ENCODE measurements around the gene SLC25A21.

SLC25A21 gene

DNA sequence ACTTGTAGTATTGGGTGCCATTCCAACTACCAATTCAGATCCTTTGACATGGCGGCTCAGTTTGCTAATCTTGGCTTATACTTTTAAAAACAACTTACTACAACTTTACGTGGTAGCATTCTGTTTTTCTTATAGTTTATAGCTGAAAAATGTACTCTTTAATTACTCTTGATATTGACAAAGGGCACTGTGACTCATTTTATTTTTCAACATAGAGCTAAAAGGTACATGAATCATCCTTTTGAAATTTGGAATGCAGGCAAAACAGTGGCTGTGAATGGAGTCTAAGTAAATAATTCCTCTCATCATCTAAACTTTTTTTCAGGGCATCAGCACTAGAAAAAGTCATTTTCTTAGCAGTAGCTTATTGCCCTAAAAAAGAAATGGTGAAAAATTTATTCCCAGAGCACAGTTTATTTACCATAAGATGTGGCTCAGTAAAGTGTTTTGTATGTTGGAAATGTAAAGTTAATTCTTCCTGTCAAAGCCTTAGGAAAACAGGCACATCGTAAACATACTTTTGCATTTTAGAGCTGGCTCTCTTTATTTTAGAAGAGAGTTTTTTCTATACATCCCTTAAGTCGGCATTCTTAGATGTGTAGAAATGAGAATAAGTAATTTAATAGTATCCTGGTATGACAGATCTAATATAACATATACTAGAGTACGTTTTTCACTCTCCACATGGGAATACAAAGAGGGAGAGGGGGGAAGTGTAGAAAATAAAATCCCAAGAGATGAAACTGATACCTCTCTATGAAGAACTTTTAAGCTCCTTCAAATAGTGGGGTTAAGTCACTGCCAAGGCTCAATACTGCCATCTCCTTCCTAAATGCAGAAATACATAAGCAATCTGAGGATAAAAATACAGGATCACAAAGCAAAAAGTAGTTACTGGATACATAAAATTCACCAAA is 55.2 kb downstream of the SLC25A21 start (continued):
- TF ChIP-seq, protein P1, sequence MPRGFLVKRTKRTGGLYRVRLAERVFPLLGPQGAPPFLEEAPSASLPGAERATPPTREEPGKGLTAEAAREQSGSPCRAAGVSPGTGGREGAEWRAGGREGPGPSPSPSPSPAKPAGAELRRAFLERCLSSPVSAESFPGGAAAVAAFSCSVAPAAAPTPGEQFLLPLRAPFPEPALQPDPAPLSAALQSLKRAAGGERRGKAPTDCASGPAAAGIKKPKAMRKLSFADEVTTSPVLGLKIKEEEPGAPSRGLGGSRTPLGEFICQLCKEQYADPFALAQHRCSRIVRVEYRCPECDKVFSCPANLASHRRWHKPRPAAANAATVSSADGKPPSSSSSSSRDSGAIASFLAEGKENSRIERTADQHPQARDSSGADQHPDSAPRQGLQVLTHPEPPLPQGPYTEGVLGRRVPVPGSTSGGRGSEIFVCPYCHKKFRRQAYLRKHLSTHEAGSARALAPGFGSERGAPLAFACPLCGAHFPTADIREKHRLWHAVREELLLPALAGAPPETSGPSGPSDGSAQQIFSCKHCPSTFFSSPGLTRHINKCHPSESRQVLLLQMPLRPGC (tag by site-specific recombination; IDR thresholded peaks at IDR 0.05), result no peak
- TF ChIP-seq ZBTB1 (tag by site-specific recombination; IDR thresholded peaks at IDR 0.05), result no peak; the same call in 1 of the 2 replicates
- TF ChIP-seq, protein P2, sequence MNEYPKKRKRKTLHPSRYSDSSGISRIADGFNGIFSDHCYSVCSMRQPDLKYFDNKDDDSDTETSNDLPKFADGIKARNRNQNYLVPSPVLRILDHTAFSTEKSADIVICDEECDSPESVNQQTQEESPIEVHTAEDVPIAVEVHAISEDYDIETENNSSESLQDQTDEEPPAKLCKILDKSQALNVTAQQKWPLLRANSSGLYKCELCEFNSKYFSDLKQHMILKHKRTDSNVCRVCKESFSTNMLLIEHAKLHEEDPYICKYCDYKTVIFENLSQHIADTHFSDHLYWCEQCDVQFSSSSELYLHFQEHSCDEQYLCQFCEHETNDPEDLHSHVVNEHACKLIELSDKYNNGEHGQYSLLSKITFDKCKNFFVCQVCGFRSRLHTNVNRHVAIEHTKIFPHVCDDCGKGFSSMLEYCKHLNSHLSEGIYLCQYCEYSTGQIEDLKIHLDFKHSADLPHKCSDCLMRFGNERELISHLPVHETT (tag by site-specific recombination; IDR thresholded peaks at IDR 0.05), result no peak
- peak; percentile 33; the same call in 1 of the 2 replicates for TF ChIP-seq REPIN1 (tag by site-specific recombination; IDR thresholded peaks at IDR 0.05; ENCODE audit: low read depth)
- no peak for TF ChIP-seq ZNF266 (tag by site-specific recombination; IDR thresholded peaks at IDR 0.05; ENCODE audit: low read depth)
- 0 out of 2 replicates have a peak, but pooled peaks have one; percentile 36 for TF ChIP-seq KLF16 (tag by site-specific recombination; IDR thresholded peaks at IDR 0.05)
- TF ChIP-seq, protein P3, sequence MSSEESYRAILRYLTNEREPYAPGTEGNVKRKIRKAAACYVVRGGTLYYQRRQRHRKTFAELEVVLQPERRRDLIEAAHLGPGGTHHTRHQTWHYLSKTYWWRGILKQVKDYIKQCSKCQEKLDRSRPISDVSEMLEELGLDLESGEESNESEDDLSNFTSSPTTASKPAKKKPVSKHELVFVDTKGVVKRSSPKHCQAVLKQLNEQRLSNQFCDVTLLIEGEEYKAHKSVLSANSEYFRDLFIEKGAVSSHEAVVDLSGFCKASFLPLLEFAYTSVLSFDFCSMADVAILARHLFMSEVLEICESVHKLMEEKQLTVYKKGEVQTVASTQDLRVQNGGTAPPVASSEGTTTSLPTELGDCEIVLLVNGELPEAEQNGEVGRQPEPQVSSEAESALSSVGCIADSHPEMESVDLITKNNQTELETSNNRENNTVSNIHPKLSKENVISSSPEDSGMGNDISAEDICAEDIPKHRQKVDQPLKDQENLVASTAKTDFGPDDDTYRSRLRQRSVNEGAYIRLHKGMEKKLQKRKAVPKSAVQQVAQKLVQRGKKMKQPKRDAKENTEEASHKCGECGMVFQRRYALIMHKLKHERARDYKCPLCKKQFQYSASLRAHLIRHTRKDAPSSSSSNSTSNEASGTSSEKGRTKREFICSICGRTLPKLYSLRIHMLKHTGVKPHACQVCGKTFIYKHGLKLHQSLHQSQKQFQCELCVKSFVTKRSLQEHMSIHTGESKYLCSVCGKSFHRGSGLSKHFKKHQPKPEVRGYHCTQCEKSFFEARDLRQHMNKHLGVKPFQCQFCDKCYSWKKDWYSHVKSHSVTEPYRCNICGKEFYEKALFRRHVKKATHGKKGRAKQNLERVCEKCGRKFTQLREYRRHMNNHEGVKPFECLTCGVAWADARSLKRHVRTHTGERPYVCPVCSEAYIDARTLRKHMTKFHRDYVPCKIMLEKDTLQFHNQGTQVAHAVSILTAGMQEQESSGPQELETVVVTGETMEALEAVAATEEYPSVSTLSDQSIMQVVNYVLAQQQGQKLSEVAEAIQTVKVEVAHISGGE (tag by site-specific recombination; conservative IDR thresholded peaks at IDR 0.05; ENCODE audit: low read depth), result no peak
- no peak for TF ChIP-seq ZNF121 (tag by site-specific recombination; IDR thresholded peaks at IDR 0.05)
- no peak for TF ChIP-seq ZNF404 (tag by site-specific recombination; IDR thresholded peaks at IDR 0.05)
- peak; percentile 47 for TF ChIP-seq ZNF335 (tag by site-specific recombination; conservative IDR thresholded peaks at IDR 0.05)
- TF ChIP-seq ZBTB8A (tag by site-specific recombination; IDR thresholded peaks at IDR 0.05), result no peak
- TF ChIP-seq ZFP3 (tag by site-specific recombination; IDR thresholded peaks at IDR 0.05; ENCODE audit: low read depth), result no peak
- TF ChIP-seq ZNF133 (tag by site-specific recombination; IDR thresholded peaks at IDR 0.05), result no peak
- TF ChIP-seq, protein P4, sequence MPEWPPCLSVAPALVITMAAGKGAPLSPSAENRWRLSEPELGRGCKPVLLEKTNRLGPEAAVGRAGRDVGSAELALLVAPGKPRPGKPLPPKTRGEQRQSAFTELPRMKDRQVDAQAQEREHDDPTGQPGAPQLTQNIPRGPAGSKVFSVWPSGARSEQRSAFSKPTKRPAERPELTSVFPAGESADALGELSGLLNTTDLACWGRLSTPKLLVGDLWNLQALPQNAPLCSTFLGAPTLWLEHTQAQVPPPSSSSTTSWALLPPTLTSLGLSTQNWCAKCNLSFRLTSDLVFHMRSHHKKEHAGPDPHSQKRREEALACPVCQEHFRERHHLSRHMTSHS (tag by site-specific recombination; IDR thresholded peaks at IDR 0.05), result no peak
- TF ChIP-seq, protein P5, sequence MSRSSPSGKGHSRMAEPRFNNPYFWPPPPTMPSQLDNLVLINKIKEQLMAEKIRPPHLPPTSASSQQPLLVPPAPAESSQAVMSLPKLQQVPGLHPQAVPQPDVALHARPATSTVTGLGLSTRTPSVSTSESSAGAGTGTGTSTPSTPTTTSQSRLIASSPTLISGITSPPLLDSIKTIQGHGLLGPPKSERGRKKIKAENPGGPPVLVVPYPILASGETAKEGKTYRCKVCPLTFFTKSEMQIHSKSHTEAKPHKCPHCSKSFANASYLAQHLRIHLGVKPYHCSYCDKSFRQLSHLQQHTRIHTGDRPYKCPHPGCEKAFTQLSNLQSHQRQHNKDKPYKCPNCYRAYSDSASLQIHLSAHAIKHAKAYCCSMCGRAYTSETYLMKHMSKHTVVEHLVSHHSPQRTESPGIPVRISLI (tag by site-specific recombination; IDR thresholded peaks at IDR 0.05), result no peak; the same call in 1 of the 2 replicates
- TF ChIP-seq ZFP37 (tag by site-specific recombination; IDR thresholded peaks at IDR 0.05), result no peak
- TF ChIP-seq, protein P6, sequence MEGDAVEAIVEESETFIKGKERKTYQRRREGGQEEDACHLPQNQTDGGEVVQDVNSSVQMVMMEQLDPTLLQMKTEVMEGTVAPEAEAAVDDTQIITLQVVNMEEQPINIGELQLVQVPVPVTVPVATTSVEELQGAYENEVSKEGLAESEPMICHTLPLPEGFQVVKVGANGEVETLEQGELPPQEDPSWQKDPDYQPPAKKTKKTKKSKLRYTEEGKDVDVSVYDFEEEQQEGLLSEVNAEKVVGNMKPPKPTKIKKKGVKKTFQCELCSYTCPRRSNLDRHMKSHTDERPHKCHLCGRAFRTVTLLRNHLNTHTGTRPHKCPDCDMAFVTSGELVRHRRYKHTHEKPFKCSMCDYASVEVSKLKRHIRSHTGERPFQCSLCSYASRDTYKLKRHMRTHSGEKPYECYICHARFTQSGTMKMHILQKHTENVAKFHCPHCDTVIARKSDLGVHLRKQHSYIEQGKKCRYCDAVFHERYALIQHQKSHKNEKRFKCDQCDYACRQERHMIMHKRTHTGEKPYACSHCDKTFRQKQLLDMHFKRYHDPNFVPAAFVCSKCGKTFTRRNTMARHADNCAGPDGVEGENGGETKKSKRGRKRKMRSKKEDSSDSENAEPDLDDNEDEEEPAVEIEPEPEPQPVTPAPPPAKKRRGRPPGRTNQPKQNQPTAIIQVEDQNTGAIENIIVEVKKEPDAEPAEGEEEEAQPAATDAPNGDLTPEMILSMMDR (tag by site-specific recombination; IDR thresholded peaks at IDR 0.05), result peak; percentile 72; the same call in 1 of the 2 replicates
- TF ChIP-seq, protein P7, sequence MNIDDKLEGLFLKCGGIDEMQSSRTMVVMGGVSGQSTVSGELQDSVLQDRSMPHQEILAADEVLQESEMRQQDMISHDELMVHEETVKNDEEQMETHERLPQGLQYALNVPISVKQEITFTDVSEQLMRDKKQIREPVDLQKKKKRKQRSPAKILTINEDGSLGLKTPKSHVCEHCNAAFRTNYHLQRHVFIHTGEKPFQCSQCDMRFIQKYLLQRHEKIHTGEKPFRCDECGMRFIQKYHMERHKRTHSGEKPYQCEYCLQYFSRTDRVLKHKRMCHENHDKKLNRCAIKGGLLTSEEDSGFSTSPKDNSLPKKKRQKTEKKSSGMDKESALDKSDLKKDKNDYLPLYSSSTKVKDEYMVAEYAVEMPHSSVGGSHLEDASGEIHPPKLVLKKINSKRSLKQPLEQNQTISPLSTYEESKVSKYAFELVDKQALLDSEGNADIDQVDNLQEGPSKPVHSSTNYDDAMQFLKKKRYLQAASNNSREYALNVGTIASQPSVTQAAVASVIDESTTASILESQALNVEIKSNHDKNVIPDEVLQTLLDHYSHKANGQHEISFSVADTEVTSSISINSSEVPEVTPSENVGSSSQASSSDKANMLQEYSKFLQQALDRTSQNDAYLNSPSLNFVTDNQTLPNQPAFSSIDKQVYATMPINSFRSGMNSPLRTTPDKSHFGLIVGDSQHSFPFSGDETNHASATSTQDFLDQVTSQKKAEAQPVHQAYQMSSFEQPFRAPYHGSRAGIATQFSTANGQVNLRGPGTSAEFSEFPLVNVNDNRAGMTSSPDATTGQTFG (tag by site-specific recombination; IDR thresholded peaks at IDR 0.05; ENCODE audit: borderline replicate concordance), result no peak
- no peak for TF ChIP-seq ZNF292 (tag by site-specific recombination; IDR thresholded peaks at IDR 0.05; ENCODE audit: borderline replicate concordance, low read depth)
- TF ChIP-seq ZNF624 (tag by site-specific recombination; IDR thresholded peaks at IDR 0.05), result no peak
- no peak; the same call in 1 of the 2 replicates for TF ChIP-seq ZNF24 (tag by site-specific recombination; IDR thresholded peaks at IDR 0.05)
- TF ChIP-seq ZNF23 (tag by site-specific recombination; IDR thresholded peaks at IDR 0.05; ENCODE audit: borderline replicate concordance), result no peak
- no peak for TF ChIP-seq ZNF670 (tag by site-specific recombination; IDR thresholded peaks at IDR 0.05; ENCODE audit: low read depth)
- TF ChIP-seq, protein P8, sequence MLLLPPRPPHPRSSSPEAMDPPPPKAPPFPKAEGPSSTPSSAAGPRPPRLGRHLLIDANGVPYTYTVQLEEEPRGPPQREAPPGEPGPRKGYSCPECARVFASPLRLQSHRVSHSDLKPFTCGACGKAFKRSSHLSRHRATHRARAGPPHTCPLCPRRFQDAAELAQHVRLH (tag by site-specific recombination; IDR thresholded peaks at IDR 0.05), result no peak
- no peak for TF ChIP-seq ZBTB20 (tag by site-specific recombination; IDR thresholded peaks at IDR 0.05)
